ENCODE results near the gene SGCA.

- TF ChIP-seq, protein P1, sequence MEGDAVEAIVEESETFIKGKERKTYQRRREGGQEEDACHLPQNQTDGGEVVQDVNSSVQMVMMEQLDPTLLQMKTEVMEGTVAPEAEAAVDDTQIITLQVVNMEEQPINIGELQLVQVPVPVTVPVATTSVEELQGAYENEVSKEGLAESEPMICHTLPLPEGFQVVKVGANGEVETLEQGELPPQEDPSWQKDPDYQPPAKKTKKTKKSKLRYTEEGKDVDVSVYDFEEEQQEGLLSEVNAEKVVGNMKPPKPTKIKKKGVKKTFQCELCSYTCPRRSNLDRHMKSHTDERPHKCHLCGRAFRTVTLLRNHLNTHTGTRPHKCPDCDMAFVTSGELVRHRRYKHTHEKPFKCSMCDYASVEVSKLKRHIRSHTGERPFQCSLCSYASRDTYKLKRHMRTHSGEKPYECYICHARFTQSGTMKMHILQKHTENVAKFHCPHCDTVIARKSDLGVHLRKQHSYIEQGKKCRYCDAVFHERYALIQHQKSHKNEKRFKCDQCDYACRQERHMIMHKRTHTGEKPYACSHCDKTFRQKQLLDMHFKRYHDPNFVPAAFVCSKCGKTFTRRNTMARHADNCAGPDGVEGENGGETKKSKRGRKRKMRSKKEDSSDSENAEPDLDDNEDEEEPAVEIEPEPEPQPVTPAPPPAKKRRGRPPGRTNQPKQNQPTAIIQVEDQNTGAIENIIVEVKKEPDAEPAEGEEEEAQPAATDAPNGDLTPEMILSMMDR (IDR thresholded peaks at IDR 0.05; ENCODE audit: low read length), result no peak
- no peak for TF ChIP-seq EZH2 (optimal IDR thresholded peaks at IDR 0.05; ENCODE audit: low read depth, low read length)
- no peak for TF ChIP-seq EZH2phosphoT487 (IDR thresholded peaks at IDR 0.05; ENCODE audit: low read length)
Measured at GRCh38 chr17:50118076-50118827, 47.6 kb upstream of the SGCA start.

Measured in MM.1S (cell line).